ENCODE measurements around the gene FADS6.
"Not testable (repeated sequence)": the region's sequence is repeated elsewhere in the genome, so short reads cannot be mapped to it uniquely, and the experiment has no call there.

FADS6 gene

GRCh38 chr17:74916136-74916850 lies 22.9 kb upstream of the FADS6 start:
- DNase-seq (ENCODE audit: low read depth), result no peak
- TF ChIP-seq CTCF (IDR thresholded peaks at IDR 0.05; ENCODE audit: low read length, missing control alignments), result no peak
- H3K4me3 ChIP-seq (replicated peaks; ENCODE audit: low read depth, low read length), result no peak overlapping the region

GRCh38 chr17:74911423-74911822 lies 18.0 kb upstream of the FADS6 start:
- not testable (repeated sequence) for DNase-seq (ENCODE audit: low read depth); H3K4me3 ChIP-seq (replicated peaks; ENCODE audit: low read depth, low read length)

GRCh38 chr17:74909097-74909496 lies 15.7 kb upstream of the FADS6 start:
- not testable (repeated sequence) for DNase-seq (ENCODE audit: low read depth); H3K4me3 ChIP-seq (replicated peaks; ENCODE audit: low read depth, low read length)

- no peak for DNase-seq (ENCODE audit: low read depth)
- no peak for TF ChIP-seq CTCF (IDR thresholded peaks at IDR 0.05; ENCODE audit: low read length, missing control alignments)
- H3K4me3 ChIP-seq (replicated peaks; ENCODE audit: low read depth, low read length), result no peak overlapping the region
Observed at GRCh38 chr17:74907012-74907411, 13.6 kb upstream of the FADS6 start.

GRCh38 chr17:74906214-74906793 lies 12.9 kb upstream of the FADS6 start:
- not testable (repeated sequence) for DNase-seq (ENCODE audit: low read depth); H3K4me3 ChIP-seq (replicated peaks; ENCODE audit: low read depth, low read length)

GRCh38 chr17:74904687-74905409 lies 11.4 kb upstream of the FADS6 start:
- TF ChIP-seq CTCF (IDR thresholded peaks at IDR 0.05; ENCODE audit: low read length, missing control alignments), result no peak
- no peak for DNase-seq (ENCODE audit: low read depth)
- no peak overlapping the region for H3K4me3 ChIP-seq (replicated peaks; ENCODE audit: low read depth, low read length)

GRCh38 chr17:74903671-74904070 lies 10.2 kb upstream of the FADS6 start:
- no peak for DNase-seq (ENCODE audit: low read depth)
- TF ChIP-seq CTCF (IDR thresholded peaks at IDR 0.05; ENCODE audit: low read length, missing control alignments), result no peak
- H3K4me3 ChIP-seq (replicated peaks; ENCODE audit: low read depth, low read length), result no peak overlapping the region

GRCh38 chr17:74903034-74903433 lies 9.6 kb upstream of the FADS6 start:
- DNase-seq (ENCODE audit: low read depth), result no peak
- H3K4me3 ChIP-seq (replicated peaks; ENCODE audit: low read depth, low read length), result no peak overlapping the region
- no peak for TF ChIP-seq CTCF (IDR thresholded peaks at IDR 0.05; ENCODE audit: low read length, missing control alignments)

All from fibroblast of pulmonary artery (primary cell).